ENCODE results near the gene GRM7.

Gene GRM7

DNA sequence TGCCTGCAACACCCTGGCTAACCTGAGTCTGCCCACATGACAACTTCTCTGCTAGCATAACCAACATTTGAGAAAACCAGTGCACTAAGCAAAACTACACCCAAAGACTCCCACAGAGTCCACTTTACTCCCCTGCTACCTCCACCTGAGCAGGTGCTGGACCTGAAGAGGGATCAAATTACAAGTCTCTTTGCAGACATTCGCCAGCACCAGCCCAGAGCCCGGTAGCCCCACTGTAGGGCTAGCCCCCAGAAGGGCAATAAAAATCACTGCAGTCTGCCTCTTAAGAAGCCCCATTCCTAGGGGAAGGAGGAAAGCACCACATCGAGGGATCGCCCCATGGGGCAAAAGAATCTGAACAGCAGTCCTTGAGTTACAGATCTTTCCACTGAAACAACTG, 472.2 kb downstream of the GRM7 start:
- Histone ChIP-seq H3K27ac (ENCODE audit: low read depth, low read length, severe bottlenecking) (no peak overlapping the region), H3K4me3 (ENCODE audit: extremely low read depth, insufficient read depth, low read length, poor library complexity, severe bottlenecking) (no peak overlapping the region), H3K36me3 (ENCODE audit: control insufficient read depth, insufficient read depth, low read length) (no peaks in the 10 kb centered on the region), H3K9me3 (ENCODE audit: control insufficient read depth, low read length) (no peaks in the 10 kb centered on the region), H3K4me1 (ENCODE audit: control insufficient read depth, insufficient read depth, low read length, poor library complexity, severe bottlenecking) (no peaks in the 10 kb centered on the region)
- 96 to 100% methylated on average over 2 to 3 of the region's 4 CpGs for WGBS, 2 experiments (ENCODE audit: insufficient coverage in 2 of 2)

DNA sequence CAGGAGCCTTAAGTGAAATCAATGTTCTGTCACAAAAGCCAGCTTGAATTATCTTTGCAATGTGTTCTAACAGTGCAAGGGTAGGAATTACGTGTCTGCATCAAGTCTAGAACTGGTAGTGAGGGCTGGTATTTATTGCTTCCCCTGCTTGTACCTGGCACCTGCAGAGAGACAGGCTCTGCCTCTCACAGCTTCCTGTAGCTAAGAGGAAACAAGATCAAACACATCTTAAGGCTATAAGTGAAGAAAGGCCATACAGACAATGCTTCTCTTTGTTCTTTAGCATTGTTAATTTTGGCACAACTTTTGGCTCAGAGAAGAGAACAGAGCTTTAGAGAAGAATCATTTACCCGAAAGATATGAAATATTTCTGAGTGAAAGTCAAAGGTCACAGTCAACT, 479.9 kb downstream of the GRM7 start:
- WGBS, 2 experiments (ENCODE audit: insufficient coverage in 2 of 2), result 70 to 92% methylated on average over 2 of the region's 2 CpGs

DNA sequence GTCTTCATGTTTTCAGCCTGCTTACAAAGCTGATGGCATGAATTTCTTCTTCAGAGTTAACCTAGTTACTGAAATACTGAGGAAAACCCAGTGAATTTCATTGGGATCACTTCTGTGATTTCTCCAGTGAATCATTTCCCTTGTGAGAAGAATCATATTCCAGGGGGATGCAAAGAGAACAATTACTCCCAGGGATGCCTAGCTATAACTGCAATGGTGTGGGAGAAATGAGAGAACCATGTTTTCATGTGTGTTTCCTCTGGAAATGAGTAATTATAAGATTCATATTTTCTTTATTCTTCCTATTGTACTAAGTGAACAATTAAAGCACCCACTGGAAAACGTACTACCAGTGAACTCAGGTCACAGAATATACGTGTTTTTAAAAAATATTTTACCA, 485.4 kb downstream of the GRM7 start:
- 80% methylated on average over 1 of the region's 2 CpGs; no CpG with 5 or more reads in 1 of the 2 experiments for WGBS, 2 experiments (ENCODE audit: insufficient coverage in 2 of 2)
- Histone ChIP-seq H3K4me3 (ENCODE audit: extremely low read depth, insufficient read depth, low read length, poor library complexity, severe bottlenecking) (no peak overlapping the region), H3K36me3 (ENCODE audit: control insufficient read depth, insufficient read depth, low read length) (no peaks in the 10 kb centered on the region), H3K9me3 (ENCODE audit: control insufficient read depth, low read length) (no peaks in the 10 kb centered on the region), H3K27ac (ENCODE audit: low read depth, low read length, severe bottlenecking) (no peak overlapping the region), H3K4me1 (ENCODE audit: control insufficient read depth, insufficient read depth, low read length, poor library complexity, severe bottlenecking) (no peaks in the 10 kb centered on the region)

More for the DNA sequence above, 479.9 kb downstream of the GRM7 start:
- Histone ChIP-seq H3K27ac (ENCODE audit: low read depth, low read length, severe bottlenecking) (no peak overlapping the region), H3K36me3 (ENCODE audit: control insufficient read depth, insufficient read depth, low read length) (no peaks in the 10 kb centered on the region), H3K4me1 (ENCODE audit: control insufficient read depth, insufficient read depth, low read length, poor library complexity, severe bottlenecking) (no peaks in the 10 kb centered on the region), H3K4me3 (ENCODE audit: extremely low read depth, insufficient read depth, low read length, poor library complexity, severe bottlenecking) (no peak overlapping the region), H3K9me3 (ENCODE audit: control insufficient read depth, low read length) (no peaks in the 10 kb centered on the region)

DNA sequence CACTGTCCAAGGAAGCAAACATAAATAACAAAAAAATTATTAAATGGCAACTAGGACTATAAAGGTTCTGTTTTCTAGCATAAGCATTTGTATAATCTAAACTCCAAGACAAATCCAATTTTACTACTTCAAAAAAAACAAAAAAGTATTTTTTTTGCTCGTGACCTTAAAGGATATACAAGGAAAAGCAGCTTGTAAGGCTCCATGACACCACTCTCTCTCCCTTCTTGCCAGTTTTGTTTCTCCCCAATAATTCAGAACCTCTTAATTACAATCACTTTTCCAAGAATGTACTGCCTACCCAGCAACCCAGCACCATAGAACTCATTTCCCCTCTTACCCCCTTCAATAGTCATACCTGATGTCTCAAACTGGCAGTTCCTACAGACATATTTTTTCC, 496.2 kb downstream of the GRM7 start:
- H3K36me3 ChIP-seq (ENCODE audit: control insufficient read depth, insufficient read depth, low read length), result no peaks in the 10 kb centered on the region
- H3K9me3 ChIP-seq (ENCODE audit: control insufficient read depth, low read length), result no peaks in the 10 kb centered on the region
- no peak overlapping the region for H3K4me3 ChIP-seq (ENCODE audit: extremely low read depth, insufficient read depth, low read length, poor library complexity, severe bottlenecking)
- H3K4me1 ChIP-seq (ENCODE audit: control insufficient read depth, insufficient read depth, low read length, poor library complexity, severe bottlenecking), result no peaks in the 10 kb centered on the region
- no peak overlapping the region for H3K27ac ChIP-seq (ENCODE audit: low read depth, low read length, severe bottlenecking)
- WGBS, 2 experiments (ENCODE audit: insufficient coverage in 2 of 2), result 89 to 100% methylated on average over 1 of the region's 1 CpG

DNA sequence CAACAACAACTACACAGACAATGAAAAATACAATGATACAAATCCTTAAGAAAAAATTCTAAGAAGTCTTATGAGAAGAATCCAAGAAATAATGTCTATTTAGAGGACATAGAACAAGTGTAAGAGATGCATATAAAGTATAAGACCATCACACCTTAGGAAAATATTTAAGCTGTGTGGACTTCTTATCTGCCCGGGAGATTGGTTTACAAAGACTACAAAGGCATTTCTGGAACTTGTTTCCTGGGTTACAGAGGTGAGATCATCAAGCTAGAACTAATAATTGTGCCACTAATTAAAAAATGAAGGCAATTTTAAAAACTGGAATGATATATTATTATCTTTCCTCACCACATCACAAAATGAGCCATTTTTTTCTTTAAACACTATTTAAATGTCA, 507.1 kb downstream of the GRM7 start:
- no peak overlapping the region for H3K27ac ChIP-seq (ENCODE audit: low read depth, low read length, severe bottlenecking)
- no peaks in the 10 kb centered on the region for H3K4me1 ChIP-seq (ENCODE audit: control insufficient read depth, insufficient read depth, low read length, poor library complexity, severe bottlenecking)
- no peak overlapping the region for H3K4me3 ChIP-seq (ENCODE audit: extremely low read depth, insufficient read depth, low read length, poor library complexity, severe bottlenecking)
- no peaks in the 10 kb centered on the region for H3K36me3 ChIP-seq (ENCODE audit: control insufficient read depth, insufficient read depth, low read length)
- WGBS, 2 experiments (ENCODE audit: insufficient coverage in 2 of 2), result no CpG with 5 or more reads among the region's 1 CpG
- no peaks in the 10 kb centered on the region for H3K9me3 ChIP-seq (ENCODE audit: control insufficient read depth, low read length)

DNA sequence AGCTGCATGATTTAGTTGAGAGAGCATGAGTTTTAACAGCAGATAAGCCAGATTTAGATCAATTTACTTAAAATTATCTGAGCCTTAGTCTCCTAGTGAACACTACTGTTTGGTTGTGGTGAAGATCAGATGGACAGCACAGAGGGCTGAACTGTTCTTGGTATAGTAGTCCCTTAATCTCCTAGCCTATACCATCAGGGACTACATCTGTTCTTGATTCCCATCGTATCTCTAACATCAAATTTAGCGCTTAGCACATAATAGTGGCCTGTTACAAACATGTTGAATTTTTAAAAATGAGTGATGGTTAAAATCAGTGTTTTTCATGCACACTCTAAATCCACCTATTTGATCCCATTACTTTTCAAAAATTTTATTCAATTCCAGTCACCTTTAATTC, 507.7 kb downstream of the GRM7 start:
- no peaks in the 10 kb centered on the region for H3K9me3 ChIP-seq (ENCODE audit: control insufficient read depth, low read length)
- no peak overlapping the region for H3K27ac ChIP-seq (ENCODE audit: low read depth, low read length, severe bottlenecking)

DNA sequence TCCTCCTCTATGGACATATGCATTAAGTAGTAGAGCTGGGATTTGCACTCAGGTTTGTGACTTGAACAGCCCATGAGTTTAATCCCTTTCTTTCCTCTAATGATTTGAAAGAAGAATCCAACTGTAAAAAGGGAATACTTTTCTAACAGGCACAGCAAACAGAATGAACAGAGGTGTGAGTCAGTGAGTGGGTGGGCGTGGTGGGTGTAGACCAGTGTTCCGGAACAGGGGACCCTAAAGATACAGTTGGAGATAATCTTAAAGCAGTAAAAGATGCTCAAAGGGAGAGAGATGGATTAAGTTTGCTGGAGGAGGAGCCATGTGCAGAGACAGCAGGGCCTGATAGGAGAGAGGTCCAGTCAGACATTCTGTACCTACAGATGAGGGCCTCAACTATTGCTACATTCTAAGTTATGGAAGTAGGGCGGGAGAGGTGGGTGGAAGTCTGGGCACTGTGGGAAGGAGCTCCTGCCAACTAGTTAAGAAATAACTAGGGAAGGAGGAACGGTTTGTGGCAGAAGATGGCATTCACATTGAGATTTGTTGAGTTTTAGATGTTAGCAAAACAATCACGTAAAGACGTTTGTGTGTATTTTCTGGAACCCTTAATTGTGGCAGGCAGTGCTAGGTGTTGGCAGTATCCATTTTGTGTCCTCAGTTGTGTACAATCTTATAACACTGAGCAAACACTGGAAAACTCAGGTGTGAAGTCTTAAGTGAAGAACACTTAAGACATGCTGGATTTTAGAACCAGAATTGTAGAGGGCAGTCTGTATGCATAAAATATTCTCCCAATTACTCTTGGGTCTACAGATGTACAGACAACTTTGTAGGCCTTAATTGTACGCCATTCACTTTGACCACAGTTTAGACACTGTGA, 511.0 kb downstream of the GRM7 start:
- H3K27ac ChIP-seq (ENCODE audit: low read depth, low read length, severe bottlenecking), result no peak overlapping the region
- H3K9me3 ChIP-seq (ENCODE audit: control insufficient read depth, low read length), result no peaks in the 10 kb centered on the region
- 73 to 78% methylated on average over 6 of the region's 7 CpGs for WGBS, 2 experiments (ENCODE audit: insufficient coverage in 2 of 2)
- H3K4me1 ChIP-seq (ENCODE audit: control insufficient read depth, insufficient read depth, low read length, poor library complexity, severe bottlenecking), result no peaks in the 10 kb centered on the region
- H3K4me3 ChIP-seq (ENCODE audit: extremely low read depth, insufficient read depth, low read length, poor library complexity, severe bottlenecking), result no peak overlapping the region
- H3K36me3 ChIP-seq (ENCODE audit: control insufficient read depth, insufficient read depth, low read length), result no peaks in the 10 kb centered on the region

More for the DNA sequence above, 507.7 kb downstream of the GRM7 start:
- Histone ChIP-seq H3K4me1 (ENCODE audit: control insufficient read depth, insufficient read depth, low read length, poor library complexity, severe bottlenecking) (no peaks in the 10 kb centered on the region), H3K36me3 (ENCODE audit: control insufficient read depth, insufficient read depth, low read length) (no peaks in the 10 kb centered on the region), H3K4me3 (ENCODE audit: extremely low read depth, insufficient read depth, low read length, poor library complexity, severe bottlenecking) (no peak overlapping the region)
- WGBS, 2 experiments (ENCODE audit: insufficient coverage in 2 of 2), result no CpG with 5 or more reads among the region's 2 CpGs

DNA sequence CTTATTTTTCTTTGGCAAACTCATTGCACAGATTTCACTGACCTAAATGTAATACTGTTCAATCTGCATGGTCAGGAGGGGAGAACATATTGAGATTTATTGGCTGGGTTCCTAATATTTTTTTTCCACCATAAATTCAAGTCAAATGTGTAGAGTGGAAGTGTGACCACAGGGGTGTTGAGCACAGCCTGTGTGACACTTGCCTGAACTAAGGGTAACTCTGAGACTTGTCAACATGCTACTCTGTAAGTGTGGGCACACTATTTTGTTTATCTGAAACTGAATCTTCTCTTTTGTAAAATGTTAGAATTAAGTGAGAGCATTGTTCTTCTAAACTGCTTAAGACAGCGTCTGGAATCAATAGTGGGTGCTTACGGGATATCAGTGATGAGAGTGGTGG, 516.2 kb downstream of the GRM7 start:
- H3K36me3 ChIP-seq (ENCODE audit: control insufficient read depth, insufficient read depth, low read length), result no peaks in the 10 kb centered on the region
- H3K4me3 ChIP-seq (ENCODE audit: extremely low read depth, insufficient read depth, low read length, poor library complexity, severe bottlenecking), result no peak overlapping the region
- no peak overlapping the region for H3K27ac ChIP-seq (ENCODE audit: low read depth, low read length, severe bottlenecking)
- H3K9me3 ChIP-seq (ENCODE audit: control insufficient read depth, low read length), result no peaks in the 10 kb centered on the region
- 90 to 100% methylated on average over 2 of the region's 2 CpGs for WGBS, 2 experiments (ENCODE audit: insufficient coverage in 2 of 2)
- H3K4me1 ChIP-seq (ENCODE audit: control insufficient read depth, insufficient read depth, low read length, poor library complexity, severe bottlenecking), result no peaks in the 10 kb centered on the region

DNA sequence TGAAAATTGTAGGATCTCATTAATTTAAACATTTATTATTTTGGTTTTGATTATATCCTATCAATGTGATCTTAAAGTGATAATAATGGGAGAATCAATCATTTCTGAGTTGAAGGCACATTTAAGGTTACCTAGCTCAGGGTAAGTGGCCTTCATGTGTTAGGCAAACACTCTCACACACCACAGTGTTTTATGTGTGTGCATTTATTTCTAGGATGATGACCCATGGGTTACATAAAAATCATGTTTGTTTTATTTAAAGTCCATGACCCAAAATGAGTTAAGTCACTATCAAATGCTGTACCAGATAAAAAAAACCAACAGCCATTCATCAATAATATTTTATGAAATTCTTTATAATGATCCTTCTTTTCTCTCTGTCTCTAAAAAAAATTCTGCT, 520.8 kb downstream of the GRM7 start:
- Histone ChIP-seq H3K36me3 (ENCODE audit: control insufficient read depth, insufficient read depth, low read length) (no peaks in the 10 kb centered on the region), H3K9me3 (ENCODE audit: control insufficient read depth, low read length) (no peaks in the 10 kb centered on the region), H3K27ac (ENCODE audit: low read depth, low read length, severe bottlenecking) (no peak overlapping the region), H3K4me3 (ENCODE audit: extremely low read depth, insufficient read depth, low read length, poor library complexity, severe bottlenecking) (no peak overlapping the region), H3K4me1 (ENCODE audit: control insufficient read depth, insufficient read depth, low read length, poor library complexity, severe bottlenecking) (no peaks in the 10 kb centered on the region)

DNA sequence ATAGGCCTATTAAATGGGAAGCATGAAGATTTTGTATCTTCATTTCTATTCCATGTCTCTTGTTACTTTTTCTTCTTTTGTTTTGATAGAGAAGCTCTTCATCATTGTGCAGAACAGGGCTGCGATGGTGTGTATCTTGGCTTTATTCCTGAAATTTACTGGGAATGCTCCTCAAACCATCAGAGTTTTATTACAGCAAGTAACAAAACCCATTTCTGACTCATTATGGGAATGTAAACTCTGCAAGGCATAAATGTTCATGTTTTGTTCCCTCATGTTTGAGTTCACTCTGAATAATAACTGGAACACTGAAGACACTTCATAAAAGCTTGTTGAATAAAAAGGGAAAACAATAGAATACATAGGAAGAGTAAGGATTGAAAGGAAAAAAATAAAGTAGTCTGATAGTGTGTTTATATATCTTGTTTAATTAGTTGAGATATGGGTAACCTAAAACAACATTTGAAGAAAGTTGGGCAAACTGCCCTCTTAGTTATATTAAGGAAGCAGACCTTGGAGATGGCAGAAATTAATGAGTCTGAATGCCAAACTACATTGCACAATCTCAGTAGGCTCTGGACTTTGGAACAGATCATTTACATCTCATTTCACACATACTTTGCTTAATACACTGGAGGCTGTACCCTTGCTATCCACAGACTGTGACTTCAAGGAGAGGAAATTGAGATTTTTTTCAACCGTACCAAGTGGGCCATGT, 521.5 kb downstream of the GRM7 start:
- Histone ChIP-seq H3K4me1 (ENCODE audit: control insufficient read depth, insufficient read depth, low read length, poor library complexity, severe bottlenecking) (no peaks in the 10 kb centered on the region), H3K27ac (ENCODE audit: low read depth, low read length, severe bottlenecking) (no peak overlapping the region), H3K36me3 (ENCODE audit: control insufficient read depth, insufficient read depth, low read length) (no peaks in the 10 kb centered on the region), H3K4me3 (ENCODE audit: extremely low read depth, insufficient read depth, low read length, poor library complexity, severe bottlenecking) (no peak overlapping the region), H3K9me3 (ENCODE audit: control insufficient read depth, low read length) (no peaks in the 10 kb centered on the region)
- WGBS, 2 experiments (ENCODE audit: insufficient coverage in 2 of 2), result 100% methylated on average over 1 of the region's 2 CpGs; no CpG with 5 or more reads in 1 of the 2 experiments

DNA sequence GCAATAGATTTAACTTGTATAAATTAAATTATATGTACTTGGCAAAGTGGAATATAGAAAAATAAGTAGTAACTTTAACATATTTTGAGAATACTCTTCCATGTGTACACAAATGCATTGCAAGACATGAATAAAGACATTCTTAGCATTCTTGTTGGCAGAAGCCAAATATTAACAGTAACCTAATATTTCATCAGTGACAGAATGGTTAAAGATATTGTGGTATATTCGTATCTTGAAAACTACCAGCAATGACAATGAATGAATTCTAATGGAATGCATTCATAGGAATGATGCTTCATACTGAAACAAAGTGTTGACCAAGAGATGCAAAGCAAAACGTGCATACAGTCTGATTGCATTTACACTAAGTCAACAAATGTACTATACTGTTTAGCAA, 524.7 kb downstream of the GRM7 start:
- H3K9me3 ChIP-seq (ENCODE audit: control insufficient read depth, low read length), result no peaks in the 10 kb centered on the region
- H3K4me3 ChIP-seq (ENCODE audit: extremely low read depth, insufficient read depth, low read length, poor library complexity, severe bottlenecking), result no peak overlapping the region
- H3K27ac ChIP-seq (ENCODE audit: low read depth, low read length, severe bottlenecking), result no peak overlapping the region
- no peaks in the 10 kb centered on the region for H3K4me1 ChIP-seq (ENCODE audit: control insufficient read depth, insufficient read depth, low read length, poor library complexity, severe bottlenecking)
- no peaks in the 10 kb centered on the region for H3K36me3 ChIP-seq (ENCODE audit: control insufficient read depth, insufficient read depth, low read length)
- 100% methylated on average over 1 of the region's 2 CpGs; no CpG with 5 or more reads in 1 of the 2 experiments for WGBS, 2 experiments (ENCODE audit: insufficient coverage in 2 of 2)
